ENCODE measurements around the gene INF2.
A peak's percentile ranks its signal among the peaks of the same experiment; 100 is the strongest.

The INF2 gene

GRCh38 chr14:104644091-104644635 is 45.3 kb upstream of the INF2 start:
- no peak overlapping the region for H3K4me3 ChIP-seq (ENCODE audit: low read length)
- TF ChIP-seq, protein P1, sequence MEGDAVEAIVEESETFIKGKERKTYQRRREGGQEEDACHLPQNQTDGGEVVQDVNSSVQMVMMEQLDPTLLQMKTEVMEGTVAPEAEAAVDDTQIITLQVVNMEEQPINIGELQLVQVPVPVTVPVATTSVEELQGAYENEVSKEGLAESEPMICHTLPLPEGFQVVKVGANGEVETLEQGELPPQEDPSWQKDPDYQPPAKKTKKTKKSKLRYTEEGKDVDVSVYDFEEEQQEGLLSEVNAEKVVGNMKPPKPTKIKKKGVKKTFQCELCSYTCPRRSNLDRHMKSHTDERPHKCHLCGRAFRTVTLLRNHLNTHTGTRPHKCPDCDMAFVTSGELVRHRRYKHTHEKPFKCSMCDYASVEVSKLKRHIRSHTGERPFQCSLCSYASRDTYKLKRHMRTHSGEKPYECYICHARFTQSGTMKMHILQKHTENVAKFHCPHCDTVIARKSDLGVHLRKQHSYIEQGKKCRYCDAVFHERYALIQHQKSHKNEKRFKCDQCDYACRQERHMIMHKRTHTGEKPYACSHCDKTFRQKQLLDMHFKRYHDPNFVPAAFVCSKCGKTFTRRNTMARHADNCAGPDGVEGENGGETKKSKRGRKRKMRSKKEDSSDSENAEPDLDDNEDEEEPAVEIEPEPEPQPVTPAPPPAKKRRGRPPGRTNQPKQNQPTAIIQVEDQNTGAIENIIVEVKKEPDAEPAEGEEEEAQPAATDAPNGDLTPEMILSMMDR (IDR thresholded peaks at IDR 0.05; ENCODE audit: insufficient read depth, low read depth, low read length, missing control alignments), result no peak
- DNase-seq (ENCODE audit: low read depth), result no peak

GRCh38 chr14:104644656-104645378 is 44.6 kb upstream of the INF2 start:
- TF ChIP-seq, protein P1 (IDR thresholded peaks at IDR 0.05; ENCODE audit: insufficient read depth, low read depth, low read length, missing control alignments), result no peak
- DNase-seq (ENCODE audit: low read depth), result peak; percentile 10

GRCh38 chr14:104647467-104648043 is 41.9 kb upstream of the INF2 start:
- DNase-seq (ENCODE audit: low read depth), result no peak
- H3K4me3 ChIP-seq (ENCODE audit: low read length), result no peak overlapping the region

More at GRCh38 chr14:104644656-104645378, 44.6 kb upstream of the INF2 start:
- no peak overlapping the region for H3K4me3 ChIP-seq (ENCODE audit: low read length)

GRCh38 chr14:104650057-104650980 is 39.1 kb upstream of the INF2 start:
- peak overlapping the region; percentile 48 for H3K4me3 ChIP-seq (ENCODE audit: low read length)
- TF ChIP-seq, protein P1 (IDR thresholded peaks at IDR 0.05; ENCODE audit: insufficient read depth, low read depth, low read length, missing control alignments), result peak; percentile 93
- DNase-seq (ENCODE audit: low read depth), result peak; percentile 25

More at GRCh38 chr14:104647467-104648043, 41.9 kb upstream of the INF2 start:
- TF ChIP-seq, protein P1 (IDR thresholded peaks at IDR 0.05; ENCODE audit: insufficient read depth, low read depth, low read length, missing control alignments), result no peak

DNA sequence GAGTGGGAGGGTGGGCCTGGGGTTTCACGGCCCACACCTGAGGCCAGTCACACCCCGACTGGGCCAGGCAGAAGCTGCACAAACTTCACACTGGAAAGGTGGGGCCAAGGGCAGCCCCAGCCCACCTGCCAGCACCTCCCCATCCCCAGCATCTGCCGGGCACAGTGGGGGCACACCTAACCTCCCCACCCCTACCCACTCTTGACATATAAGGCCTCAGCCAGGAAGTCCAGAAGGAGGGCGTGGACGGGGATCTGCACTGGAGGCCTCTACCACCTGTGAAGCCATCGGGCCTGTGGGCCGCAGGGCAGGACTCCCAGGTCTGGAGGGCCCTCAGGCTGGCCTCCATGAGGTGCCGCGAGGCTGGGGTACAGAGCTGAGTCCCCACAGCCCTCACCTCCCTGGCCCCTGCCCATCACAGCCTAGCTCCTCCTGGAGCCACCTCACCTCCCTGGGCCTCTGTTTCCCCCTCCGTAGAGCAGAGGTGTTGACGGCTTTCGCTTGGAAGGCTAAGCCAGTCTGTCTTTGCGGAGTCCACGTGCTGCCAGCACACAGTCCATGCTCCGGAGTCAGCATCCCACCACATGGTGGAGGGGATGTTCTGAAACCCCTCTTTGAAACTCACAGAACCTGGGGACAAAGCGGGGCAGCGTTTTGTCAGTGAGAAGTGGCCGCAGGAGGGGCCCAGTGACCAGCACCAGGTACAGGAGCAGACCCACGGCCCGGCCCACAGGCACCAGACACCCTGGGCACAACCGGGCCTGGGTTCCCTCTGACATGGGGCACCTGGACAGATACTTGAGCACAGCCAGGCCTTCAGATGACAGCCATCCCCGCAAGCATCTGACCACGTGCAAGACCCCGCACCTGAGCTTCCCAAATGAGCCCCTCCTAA is 38.2 kb upstream of the INF2 start:
- TF ChIP-seq, protein P1 (IDR thresholded peaks at IDR 0.05; ENCODE audit: insufficient read depth, low read depth, low read length, missing control alignments), result no peak
- H3K4me3 ChIP-seq (ENCODE audit: low read length), result no peak overlapping the region
- DNase-seq (ENCODE audit: low read depth), result no peak

DNA sequence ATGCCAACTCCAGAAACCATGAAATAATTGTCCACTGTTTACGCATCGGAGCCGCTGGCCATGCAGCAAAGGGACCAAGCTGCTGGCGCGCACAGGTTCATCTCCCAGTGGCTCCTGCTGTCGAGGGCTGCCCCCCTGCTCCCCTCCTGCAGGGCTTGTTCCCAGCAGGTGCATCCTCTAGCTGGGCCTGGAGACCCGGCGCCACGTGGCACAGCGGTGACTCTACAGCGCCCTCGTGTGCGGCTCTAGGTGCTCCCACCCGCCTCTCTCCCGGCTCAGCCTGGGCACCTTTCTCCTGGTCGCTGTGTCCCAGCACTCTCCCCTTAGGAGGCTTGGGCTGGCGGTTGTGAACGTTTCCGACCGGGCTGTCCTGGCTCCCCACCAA is 37.5 kb upstream of the INF2 start:
- H3K4me3 ChIP-seq (ENCODE audit: low read length), result no peak overlapping the region
- TF ChIP-seq, protein P1 (IDR thresholded peaks at IDR 0.05; ENCODE audit: insufficient read depth, low read depth, low read length, missing control alignments), result no peak
- no peak for DNase-seq (ENCODE audit: low read depth)
